ENCODE measurements around the gene NLGN3. TPM values are rescaled to one million over a fixed set of nuclear protein-coding genes. Genes with fewer than 3 reads are reported as not detected.

Gene NLGN3
- total and polyA plus RNA-seq, 2 of the 8 experiments (the other 6 are each of a cell fraction or from before 2014, with no cell fraction given) = 12.0 to 14.8 TPM

DNA sequence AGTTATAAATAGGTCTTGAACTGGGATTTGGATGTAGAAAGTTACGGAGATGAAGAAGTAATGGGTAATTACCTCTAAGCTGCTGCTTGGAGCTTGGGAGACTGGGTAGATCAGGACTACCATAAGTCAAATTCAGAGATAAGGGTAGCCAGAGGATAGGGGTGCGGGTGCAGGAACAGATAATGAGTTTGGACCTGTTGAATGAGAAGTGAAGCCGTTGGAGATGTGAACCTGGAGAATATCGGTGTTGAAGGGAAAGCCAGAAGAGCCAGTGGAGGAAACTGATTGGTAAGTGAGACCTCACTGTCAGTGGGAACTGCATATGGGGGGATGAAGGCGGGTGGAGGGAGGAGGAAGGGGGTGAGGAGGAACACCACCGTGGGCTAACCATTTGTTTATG, 49.6 kb upstream of the NLGN3 start (continued):
- TF ChIP-seq, protein P1, sequence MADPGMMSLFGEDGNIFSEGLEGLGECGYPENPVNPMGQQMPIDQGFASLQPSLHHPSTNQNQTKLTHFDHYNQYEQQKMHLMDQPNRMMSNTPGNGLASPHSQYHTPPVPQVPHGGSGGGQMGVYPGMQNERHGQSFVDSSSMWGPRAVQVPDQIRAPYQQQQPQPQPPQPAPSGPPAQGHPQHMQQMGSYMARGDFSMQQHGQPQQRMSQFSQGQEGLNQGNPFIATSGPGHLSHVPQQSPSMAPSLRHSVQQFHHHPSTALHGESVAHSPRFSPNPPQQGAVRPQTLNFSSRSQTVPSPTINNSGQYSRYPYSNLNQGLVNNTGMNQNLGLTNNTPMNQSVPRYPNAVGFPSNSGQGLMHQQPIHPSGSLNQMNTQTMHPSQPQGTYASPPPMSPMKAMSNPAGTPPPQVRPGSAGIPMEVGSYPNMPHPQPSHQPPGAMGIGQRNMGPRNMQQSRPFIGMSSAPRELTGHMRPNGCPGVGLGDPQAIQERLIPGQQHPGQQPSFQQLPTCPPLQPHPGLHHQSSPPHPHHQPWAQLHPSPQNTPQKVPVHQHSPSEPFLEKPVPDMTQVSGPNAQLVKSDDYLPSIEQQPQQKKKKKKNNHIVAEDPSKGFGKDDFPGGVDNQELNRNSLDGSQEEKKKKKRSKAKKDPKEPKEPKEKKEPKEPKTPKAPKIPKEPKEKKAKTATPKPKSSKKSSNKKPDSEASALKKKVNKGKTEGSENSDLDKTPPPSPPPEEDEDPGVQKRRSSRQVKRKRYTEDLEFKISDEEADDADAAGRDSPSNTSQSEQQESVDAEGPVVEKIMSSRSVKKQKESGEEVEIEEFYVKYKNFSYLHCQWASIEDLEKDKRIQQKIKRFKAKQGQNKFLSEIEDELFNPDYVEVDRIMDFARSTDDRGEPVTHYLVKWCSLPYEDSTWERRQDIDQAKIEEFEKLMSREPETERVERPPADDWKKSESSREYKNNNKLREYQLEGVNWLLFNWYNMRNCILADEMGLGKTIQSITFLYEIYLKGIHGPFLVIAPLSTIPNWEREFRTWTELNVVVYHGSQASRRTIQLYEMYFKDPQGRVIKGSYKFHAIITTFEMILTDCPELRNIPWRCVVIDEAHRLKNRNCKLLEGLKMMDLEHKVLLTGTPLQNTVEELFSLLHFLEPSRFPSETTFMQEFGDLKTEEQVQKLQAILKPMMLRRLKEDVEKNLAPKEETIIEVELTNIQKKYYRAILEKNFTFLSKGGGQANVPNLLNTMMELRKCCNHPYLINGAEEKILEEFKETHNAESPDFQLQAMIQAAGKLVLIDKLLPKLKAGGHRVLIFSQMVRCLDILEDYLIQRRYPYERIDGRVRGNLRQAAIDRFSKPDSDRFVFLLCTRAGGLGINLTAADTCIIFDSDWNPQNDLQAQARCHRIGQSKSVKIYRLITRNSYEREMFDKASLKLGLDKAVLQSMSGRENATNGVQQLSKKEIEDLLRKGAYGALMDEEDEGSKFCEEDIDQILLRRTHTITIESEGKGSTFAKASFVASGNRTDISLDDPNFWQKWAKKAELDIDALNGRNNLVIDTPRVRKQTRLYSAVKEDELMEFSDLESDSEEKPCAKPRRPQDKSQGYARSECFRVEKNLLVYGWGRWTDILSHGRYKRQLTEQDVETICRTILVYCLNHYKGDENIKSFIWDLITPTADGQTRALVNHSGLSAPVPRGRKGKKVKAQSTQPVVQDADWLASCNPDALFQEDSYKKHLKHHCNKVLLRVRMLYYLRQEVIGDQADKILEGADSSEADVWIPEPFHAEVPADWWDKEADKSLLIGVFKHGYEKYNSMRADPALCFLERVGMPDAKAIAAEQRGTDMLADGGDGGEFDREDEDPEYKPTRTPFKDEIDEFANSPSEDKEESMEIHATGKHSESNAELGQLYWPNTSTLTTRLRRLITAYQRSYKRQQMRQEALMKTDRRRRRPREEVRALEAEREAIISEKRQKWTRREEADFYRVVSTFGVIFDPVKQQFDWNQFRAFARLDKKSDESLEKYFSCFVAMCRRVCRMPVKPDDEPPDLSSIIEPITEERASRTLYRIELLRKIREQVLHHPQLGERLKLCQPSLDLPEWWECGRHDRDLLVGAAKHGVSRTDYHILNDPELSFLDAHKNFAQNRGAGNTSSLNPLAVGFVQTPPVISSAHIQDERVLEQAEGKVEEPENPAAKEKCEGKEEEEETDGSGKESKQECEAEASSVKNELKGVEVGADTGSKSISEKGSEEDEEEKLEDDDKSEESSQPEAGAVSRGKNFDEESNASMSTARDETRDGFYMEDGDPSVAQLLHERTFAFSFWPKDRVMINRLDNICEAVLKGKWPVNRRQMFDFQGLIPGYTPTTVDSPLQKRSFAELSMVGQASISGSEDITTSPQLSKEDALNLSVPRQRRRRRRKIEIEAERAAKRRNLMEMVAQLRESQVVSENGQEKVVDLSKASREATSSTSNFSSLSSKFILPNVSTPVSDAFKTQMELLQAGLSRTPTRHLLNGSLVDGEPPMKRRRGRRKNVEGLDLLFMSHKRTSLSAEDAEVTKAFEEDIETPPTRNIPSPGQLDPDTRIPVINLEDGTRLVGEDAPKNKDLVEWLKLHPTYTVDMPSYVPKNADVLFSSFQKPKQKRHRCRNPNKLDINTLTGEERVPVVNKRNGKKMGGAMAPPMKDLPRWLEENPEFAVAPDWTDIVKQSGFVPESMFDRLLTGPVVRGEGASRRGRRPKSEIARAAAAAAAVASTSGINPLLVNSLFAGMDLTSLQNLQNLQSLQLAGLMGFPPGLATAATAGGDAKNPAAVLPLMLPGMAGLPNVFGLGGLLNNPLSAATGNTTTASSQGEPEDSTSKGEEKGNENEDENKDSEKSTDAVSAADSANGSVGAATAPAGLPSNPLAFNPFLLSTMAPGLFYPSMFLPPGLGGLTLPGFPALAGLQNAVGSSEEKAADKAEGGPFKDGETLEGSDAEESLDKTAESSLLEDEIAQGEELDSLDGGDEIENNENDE (IDR thresholded peaks at IDR 0.05; ENCODE audit: insufficient replicate concordance, low read length) = no peak
- TF ChIP-seq SRF (IDR thresholded peaks at IDR 0.05; ENCODE audit: low read depth, low read length) (no peak), EP300 (IDR thresholded peaks at IDR 0.05; ENCODE audit: borderline replicate concordance in 1 of 2, low read depth in 2 of 2, low read length in 2 of 2) (no peak), RAD21 (IDR thresholded peaks at IDR 0.05 in 1 of 2, conservative IDR thresholded peaks at IDR 0.05 in 1 of 2; ENCODE audit: low read depth in 2 of 2, low read length in 2 of 2) (no peak), RFX5 (IDR thresholded peaks at IDR 0.05; ENCODE audit: borderline replicate concordance, low read depth, low read length) (no peak), POU5F1 (IDR thresholded peaks at IDR 0.05; ENCODE audit: low read depth, low read length) (no peak), JUND (IDR thresholded peaks at IDR 0.05; ENCODE audit: low read length) (no peak), TAF1 (IDR thresholded peaks at IDR 0.05; ENCODE audit: low read depth, low read length) (no peak)
